ENCODE data around the gene CLBA1. TPM values are rescaled to one million over a fixed set of nuclear protein-coding genes. Genes with fewer than 3 reads are reported as not detected.

CLBA1 gene
- total and polyA plus RNA-seq, 2 donors from 2014 or later = 13.2 to 22.6 TPM

DNA sequence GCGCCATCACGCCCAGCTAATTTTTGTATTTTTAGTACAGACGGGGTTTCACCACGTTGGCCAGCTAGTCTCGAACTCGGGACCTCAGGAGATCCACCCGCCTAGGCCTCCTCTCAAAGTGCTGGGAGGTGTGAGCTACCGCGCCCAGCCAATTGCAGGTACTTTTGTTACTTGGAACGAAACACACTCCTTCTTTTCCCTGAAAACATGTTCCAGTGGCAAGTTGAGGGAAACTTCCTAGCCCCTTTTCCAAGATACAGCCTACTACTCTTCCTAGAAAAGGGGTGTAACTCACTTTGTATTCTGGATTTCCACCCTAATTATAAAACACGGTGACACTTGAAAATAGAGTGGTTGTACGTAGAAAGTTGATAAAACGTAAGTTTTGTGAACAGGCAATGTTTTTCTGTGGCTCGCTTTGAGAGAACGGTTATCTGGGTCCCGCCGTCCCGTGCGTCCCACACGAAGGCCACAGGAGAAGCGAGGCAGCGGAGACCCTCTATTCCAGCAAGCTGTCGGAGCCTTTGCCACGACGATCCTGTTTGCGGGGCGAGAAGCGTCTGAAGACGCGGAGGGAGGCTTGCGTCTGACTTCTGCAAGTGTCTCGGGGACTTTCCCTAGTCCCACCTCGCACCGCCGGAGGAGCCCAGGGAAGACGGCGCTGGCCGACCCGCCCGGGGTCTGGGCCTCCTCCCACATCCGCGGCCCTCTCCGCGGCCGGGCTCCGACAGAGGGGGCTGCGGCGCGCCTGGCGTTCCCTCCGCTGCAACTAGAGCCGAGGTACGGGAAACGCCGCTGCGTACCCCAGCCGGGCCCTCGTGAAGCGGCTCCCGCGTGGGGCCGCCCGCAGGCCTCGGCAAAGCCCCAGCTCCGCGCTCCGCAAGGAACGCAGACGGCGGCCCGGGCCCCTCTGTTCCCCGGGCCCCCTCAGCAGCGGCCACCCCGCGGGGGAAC, 34.5 kb downstream of the CLBA1 start:
- Histone ChIP-seq H3K9me3 (ENCODE audit: control insufficient read depth in 2 of 3, insufficient read depth in 1 of 3, low read length in 3 of 3) (no peaks in the 10 kb centered on the region), H3K36me3 (ENCODE audit: control insufficient read depth in 2 of 3, insufficient read depth in 3 of 3, low read length in 3 of 3) (no peaks in the 10 kb centered on the region), H3K9ac (ENCODE audit: low read length in 3 of 3) (peak overlapping the region; percentile 34 to 65 (median 41)), H3K4me1 (ENCODE audit: control insufficient read depth in 2 of 3, insufficient read depth in 2 of 3, low read depth in 1 of 3, low read length in 3 of 3) (peaks cover 0 to 16% (median 0%) of the 10 kb centered on the region in 3 donors), H3K4me3 (ENCODE audit: low read length in 3 of 3) (peak overlapping the region; percentile 40 to 66 (median 61)), H3K27me3 (ENCODE audit: control insufficient read depth, insufficient read depth, low read length) (no peaks in the 10 kb centered on the region), H3K27ac (ENCODE audit: low read depth in 2 of 2, low read length in 2 of 2) (peak overlapping the region in 1 of 2 donors; percentile 57)
- intact Hi-C loops (cut with DNase I) = no loop called here
- no peak for TF ChIP-seq CTCF (IDR thresholded peaks at IDR 0.05; ENCODE audit: borderline replicate concordance, extremely low read depth, insufficient read depth)
- FAIRE-seq = no peak
- peak; percentile 53 to 85 (median 65) for DNase-seq

DNA sequence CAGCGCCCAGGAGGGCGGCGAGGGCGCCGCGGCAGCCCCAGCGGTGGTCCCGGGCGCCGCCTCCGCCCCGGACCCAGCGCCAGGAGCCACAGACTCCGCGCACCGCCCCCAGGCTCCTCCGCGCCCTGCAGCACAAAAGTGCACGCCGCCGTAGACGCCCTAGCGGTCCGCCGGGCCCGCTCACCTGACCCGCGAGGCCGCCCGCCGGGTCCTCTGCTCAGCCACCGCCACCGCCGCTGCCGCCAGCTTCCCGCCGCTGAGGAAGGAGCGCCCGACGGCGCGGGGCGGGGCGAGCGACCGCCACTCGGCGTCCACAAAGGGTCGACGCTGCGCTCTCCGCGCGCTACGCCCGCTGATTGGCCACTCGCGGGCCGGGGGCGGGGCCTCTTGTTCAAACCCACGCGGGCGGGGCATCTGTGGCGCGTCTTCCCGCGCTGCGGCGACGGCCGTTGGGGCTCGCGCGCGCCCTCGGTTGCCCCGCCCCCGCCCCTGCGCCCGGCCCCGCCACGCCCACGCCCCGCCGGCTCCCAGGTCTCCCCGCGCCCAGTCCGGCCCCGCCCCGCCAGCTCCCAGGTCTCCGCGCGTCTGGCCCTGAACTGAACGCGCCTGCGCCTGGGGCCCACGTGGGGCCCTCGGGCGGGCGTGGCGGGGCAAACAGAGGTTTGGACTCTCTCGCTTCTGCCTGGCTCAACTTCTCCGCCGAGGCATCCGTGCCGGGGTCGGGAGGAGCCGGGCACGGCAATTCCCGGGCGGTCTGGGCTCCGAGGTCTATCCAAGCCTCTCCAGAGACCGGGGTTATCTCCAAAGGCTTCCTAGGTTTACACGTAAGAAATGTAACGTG, 35.4 kb downstream of the CLBA1 start, which contains the start of gene CDCA4:
Gene CDCA4, minus strand, starts transcription at position 269 of the 841 bp plus-strand sequence. CDS start 9,154 bp downstream, outside the sequence.
- FAIRE-seq = no peak
- DNase-seq = peak; percentile 97 to 99 (median 99)
- TF ChIP-seq CTCF (IDR thresholded peaks at IDR 0.05; ENCODE audit: borderline replicate concordance, extremely low read depth, insufficient read depth) = no peak
- Histone ChIP-seq H3K4me3 (ENCODE audit: low read length in 3 of 3) (peak within 1 kb of the TSS; percentile 67 to 89 (median 87)), H3K9me3 (ENCODE audit: control insufficient read depth in 2 of 3, insufficient read depth in 1 of 3, low read length in 3 of 3) (no peaks in the 10 kb centered on the region), H3K27ac (ENCODE audit: low read depth in 2 of 2, low read length in 2 of 2) (peak within 1 kb of the TSS; percentile 57 to 85), H3K4me1 (ENCODE audit: control insufficient read depth in 2 of 3, insufficient read depth in 2 of 3, low read depth in 1 of 3, low read length in 3 of 3) (peaks cover 0 to 16% (median 0%) of the 10 kb centered on the region in 3 donors), H3K36me3 (ENCODE audit: control insufficient read depth in 2 of 3, insufficient read depth in 3 of 3, low read length in 3 of 3) (no peaks in the 10 kb centered on the region), H3K27me3 (ENCODE audit: control insufficient read depth, insufficient read depth, low read length) (no peaks in the 10 kb centered on the region), H3K9ac (ENCODE audit: low read length in 3 of 3) (peak within 1 kb of the TSS; percentile 62 to 87 (median 65))
- intact Hi-C loops (cut with DNase I) = no loop called here

DNA sequence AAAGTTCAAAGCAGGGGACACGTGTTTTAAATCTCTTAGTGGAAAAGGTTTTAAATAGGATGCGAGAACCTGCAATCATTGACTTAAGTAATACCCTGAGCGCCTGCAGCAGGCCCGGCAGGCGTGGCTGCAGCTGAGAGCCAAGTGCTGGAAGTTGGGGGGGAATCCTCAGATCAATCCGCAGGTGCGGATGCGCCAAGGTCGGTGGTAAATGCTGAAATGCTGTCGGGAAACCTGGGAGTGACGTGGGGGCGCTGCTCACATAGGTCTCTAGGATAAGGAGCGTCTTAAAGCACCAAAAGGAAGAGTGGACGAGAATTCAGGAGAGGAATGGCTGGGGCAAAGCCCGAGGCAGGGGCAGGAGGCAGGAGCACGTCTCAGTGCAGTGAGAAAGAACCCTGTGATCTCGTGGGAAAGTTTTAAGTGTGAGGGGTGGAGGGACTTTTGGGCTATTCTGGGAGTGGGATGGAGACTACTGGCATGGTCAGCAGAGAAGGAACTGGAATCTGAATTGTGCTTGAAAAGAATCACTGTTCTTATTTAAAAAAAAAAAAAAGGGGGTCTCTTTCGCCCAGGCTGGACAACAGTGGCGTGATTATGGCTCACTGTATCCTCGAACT, 36.2 kb downstream of the CLBA1 start:
- H3K4me1 ChIP-seq (ENCODE audit: control insufficient read depth in 2 of 3, insufficient read depth in 2 of 3, low read depth in 1 of 3, low read length in 3 of 3) = peaks cover 0 to 16% (median 0%) of the 10 kb centered on the region in 3 donors
- no peaks in the 10 kb centered on the region for H3K36me3 ChIP-seq (ENCODE audit: control insufficient read depth in 2 of 3, insufficient read depth in 3 of 3, low read length in 3 of 3)
- peak overlapping the region; percentile 67 to 89 (median 87) for H3K4me3 ChIP-seq (ENCODE audit: low read length in 3 of 3)
- no peak for TF ChIP-seq CTCF (IDR thresholded peaks at IDR 0.05; ENCODE audit: borderline replicate concordance, extremely low read depth, insufficient read depth)
- no peaks in the 10 kb centered on the region for H3K27me3 ChIP-seq (ENCODE audit: control insufficient read depth, insufficient read depth, low read length)
- H3K9ac ChIP-seq (ENCODE audit: low read length in 3 of 3) = peak overlapping the region; percentile 62 to 87 (median 65)
- FAIRE-seq (no peak), DNase-seq (peak; percentile 74 to 86 (median 83))
- peak overlapping the region; percentile 56 to 85 for H3K27ac ChIP-seq (ENCODE audit: low read depth in 2 of 2, low read length in 2 of 2)
- intact Hi-C loops (cut with DNase I) = no loop called here
- no peaks in the 10 kb centered on the region for H3K9me3 ChIP-seq (ENCODE audit: control insufficient read depth in 2 of 3, insufficient read depth in 1 of 3, low read length in 3 of 3)
